GM23338 (cell line): Measurements from ENCODE around the gene HSPG2. TPM values are rescaled to one million over a fixed set of nuclear protein-coding genes. Genes with fewer than 3 reads are reported as not detected.

ENCODE experiments used
- ATAC-seq: fragments of 200-7000 bp; cut with Tn5 transposase; 3 replicates; pipeline ENCODE4 v1.9.1; 2020
- DNase-seq: peaks from one replicate; pipeline ENCODE4 v3.0.0-alpha.2; 2015; ENCODE audit warnings: low spot score
- H2AFZ ChIP-seq: fragments of 200-600 bp; sonication (generic); 2 replicates; pipeline ENCODE4 v1.8.0; 2016; ENCODE audit warnings: antibody characterized with exemption, mild to moderate bottlenecking, moderate library complexity
- H3F3A ChIP-seq: fragments of 200-600 bp; sonication (generic); replicated peaks from 2 replicates; pipeline ENCODE4 v1.8.0; 2017; ENCODE audit warnings: antibody characterized with exemption, mixed run types, low read depth
- H3K27ac ChIP-seq: fragments of 200-600 bp; sonication (generic); 2 replicates; pipeline ENCODE4 v1.6.1; 2016; ENCODE audit warnings: low read depth
- H3K27me3 ChIP-seq: fragments of 200-600 bp; sonication (generic); 2 replicates; pipeline ENCODE4 v1.8.0; 2016; ENCODE audit warnings: mild to moderate bottlenecking, mixed run types, moderate library complexity; ENCODE audit not compliant: insufficient read depth
- H3K36me3 ChIP-seq: fragments of 200-600 bp; sonication (generic); 2 replicates; pipeline ENCODE4 v1.8.0; 2016; ENCODE audit warnings: mild to moderate bottlenecking; ENCODE audit not compliant: insufficient read depth
- H3K4me1 ChIP-seq: fragments of 200-600 bp; sonication (generic); 2 replicates; pipeline ENCODE4 v1.8.0; 2016; ENCODE audit warnings: mild to moderate bottlenecking, moderate library complexity; ENCODE audit not compliant: insufficient read depth
- H3K4me2 ChIP-seq: fragments of 200-600 bp; sonication (generic); 2 replicates; pipeline ENCODE4 v1.7.1; 2017; ENCODE audit warnings: mixed run types
- H3K4me3 ChIP-seq: fragments of 200-600 bp; sonication (generic); 2 replicates; pipeline ENCODE4 v1.6.1; 2016; ENCODE audit warnings: mixed run types
- H3K79me2 ChIP-seq: fragments of 200-600 bp; sonication (generic); replicated peaks from 2 replicates; pipeline ENCODE4 v1.8.0; 2017; ENCODE audit warnings: mild to moderate bottlenecking; ENCODE audit not compliant: insufficient read depth
- H3K9me2 ChIP-seq: fragments of 200-600 bp; sonication (generic); 2 replicates; pipeline ENCODE4 v1.8.0; 2017; ENCODE audit not compliant: insufficient read depth
- H4K20me1 ChIP-seq: fragments of 200-600 bp; sonication (generic); replicated peaks from 2 replicates; pipeline ENCODE4 v1.8.0; 2017; ENCODE audit warnings: mild to moderate bottlenecking; ENCODE audit not compliant: insufficient read depth
- H3K27ac Mint-ChIP-seq: 2 replicates; pipeline ENCODE4 v1.8.0; 2020; ENCODE audit warnings: inconsistent platforms, mild to moderate bottlenecking, moderate library complexity, mixed read lengths
- H3K27me3 Mint-ChIP-seq: 3 replicates; pipeline ENCODE4 v1.8.0; 2022; ENCODE audit warnings: low read depth, mild to moderate bottlenecking, moderate library complexity, mixed read lengths, inconsistent platforms; ENCODE audit not compliant: insufficient read depth, poor library complexity
- H3K36me3 Mint-ChIP-seq: 3 replicates; pipeline ENCODE4 v1.8.0; 2021; ENCODE audit warnings: low read depth, mild to moderate bottlenecking, inconsistent platforms, moderate library complexity, mixed read lengths
- H3K4me1 Mint-ChIP-seq: 3 replicates; pipeline ENCODE4 v1.8.0; 2020; ENCODE audit warnings: mild to moderate bottlenecking, inconsistent platforms, mixed read lengths
- H3K4me3 Mint-ChIP-seq: 3 replicates; pipeline ENCODE4 v1.8.0; 2021; ENCODE audit warnings: moderate library complexity, mild to moderate bottlenecking, inconsistent platforms, mixed read lengths
- H3K9me3 Mint-ChIP-seq: 3 replicates; pipeline ENCODE4 v1.8.0; 2020; ENCODE audit warnings: moderate library complexity, mild to moderate bottlenecking, inconsistent platforms, mixed read lengths
- CREB1 ChIP-seq: fragments of 250-450 bp; sonication (Bioruptor Pico); IDR thresholded peaks from 2 replicates; pipeline ENCODE4 v1.5.0; 2020; ENCODE audit warnings: low read depth, mild to moderate bottlenecking, moderate library complexity
- CTCF ChIP-seq, 2 experiments: fragments of 200-600 bp in 1 of 2; sonication (generic) in 1 of 2; conservative IDR thresholded peaks; 2 replicates each; pipeline versions ENCODE4 v1.5.1 to v1.6.1; 2016 to 2017; ENCODE audit warnings: antibody characterized with exemption in 2 of 2, low read depth in 2 of 2, mild to moderate bottlenecking in 2 of 2, moderate library complexity in 1 of 2
- ETS1 ChIP-seq: IDR thresholded peaks from 2 replicates; pipeline ENCODE4 v1.6.1; 2016; ENCODE audit warnings: antibody characterized with exemption
- EZH2 ChIP-seq: fragments of 200-600 bp; sonication (generic); IDR thresholded peaks from one replicate; pipeline ENCODE4 v1.8.0; 2017; ENCODE audit warnings: antibody characterized with exemption, mild to moderate bottlenecking, low read depth; ENCODE audit not compliant: unreplicated experiment
- NANOG ChIP-seq: IDR thresholded peaks from 2 replicates; pipeline ENCODE4 v1.6.1; 2016; ENCODE audit warnings: antibody characterized with exemption, borderline replicate concordance
- POLR2AphosphoS5 ChIP-seq: IDR thresholded peaks from 2 replicates; pipeline ENCODE4 v1.6.1; 2016; ENCODE audit warnings: antibody characterized with exemption, low read depth
- REST ChIP-seq: IDR thresholded peaks from one replicate; pipeline ENCODE4 v1.6.1; 2018; ENCODE audit warnings: antibody characterized with exemption; ENCODE audit not compliant: unreplicated experiment
- STAT1 ChIP-seq: IDR thresholded peaks from one replicate; pipeline ENCODE4 v1.6.1; 2016; ENCODE audit warnings: antibody characterized with exemption; ENCODE audit not compliant: unreplicated experiment
- ZNF331 ChIP-seq: fragments of 250-450 bp; sonication (Bioruptor Pico); IDR thresholded peaks from 2 replicates; pipeline ENCODE4 v1.5.0; 2020; ENCODE audit warnings: low read depth, mild to moderate bottlenecking, moderate library complexity
- polyA plus RNA-seq: library from polyadenylated mRNA; unstranded; fragments of >200 nt; fragmentation: Nextera tagmentation; extraction: Ambion mirVana; gene quantifications from 2 replicates; pipeline ENCODE4 v1.2.1, GENCODE V29; 2016
- total RNA-seq: library from RNA; depleted of rRNA; stranded (reverse); fragments of >200 nt; shearing (Covaris generic); gene quantifications from 2 replicates; pipeline ENCODE4 v1.2.3, GENCODE V29; 2014

HSPG2 gene
- total and polyA plus RNA-seq, 2 experiments from 2014 or later: 14.9 to 70.8 TPM

- H3F3A ChIP-seq: no peaks in the 10 kb centered on the region
- H3K27ac ChIP-seq: no peak overlapping the region
- no peaks in the 10 kb centered on the region for H4K20me1 ChIP-seq
- no peaks in the 10 kb centered on the region for H3K79me2 ChIP-seq
- TF ChIP-seq EZH2 (no peak), CREB1 (CRISPR knock-in tag) (no peak), NANOG (no peak), ZNF331 (CRISPR knock-in tag) (no peak)
- Mint-ChIP-seq H3K36me3 (peaks cover 17% of the 10 kb centered on the region), H3K9me3 (no peaks in the 10 kb centered on the region), H3K27me3 (peaks cover 4% of the 10 kb centered on the region), H3K4me1 (no peaks in the 10 kb centered on the region), H3K4me3 (no peak overlapping the region), H3K27ac (no peak overlapping the region)
- H3K4me1 ChIP-seq: no peaks in the 10 kb centered on the region
- H3K9me2 ChIP-seq: no peaks in the 10 kb centered on the region
- ATAC-seq: no peak
- H3K27me3 ChIP-seq: no peaks in the 10 kb centered on the region
- H3K4me3 ChIP-seq: no peak overlapping the region
- no peak overlapping the region for H3K4me2 ChIP-seq
- DNase-seq: no peak
- no peaks in the 10 kb centered on the region for H3K36me3 ChIP-seq
- no peak overlapping the region for H2AFZ ChIP-seq
These were observed 88.5 kb downstream of the HSPG2 start for GRCh38 chr1:21848524-21849174.

GRCh38 chr1:21847223-21848205, 89.6 kb downstream of the HSPG2 start:
- Histone ChIP-seq H4K20me1 (no peaks in the 10 kb centered on the region), H3K36me3 (no peaks in the 10 kb centered on the region), H3F3A (no peaks in the 10 kb centered on the region), H3K27ac (no peak overlapping the region), H3K4me2 (no peak overlapping the region), H2AFZ (no peak overlapping the region), H3K27me3 (no peaks in the 10 kb centered on the region), H3K4me3 (no peak overlapping the region), H3K4me1 (no peaks in the 10 kb centered on the region), H3K9me2 (no peaks in the 10 kb centered on the region), H3K79me2 (no peaks in the 10 kb centered on the region)
- Mint-ChIP-seq H3K27me3 (peaks cover 4% of the 10 kb centered on the region), H3K4me3 (no peak overlapping the region), H3K4me1 (no peaks in the 10 kb centered on the region), H3K9me3 (no peaks in the 10 kb centered on the region), H3K36me3 (peaks cover 14% of the 10 kb centered on the region), H3K27ac (no peak overlapping the region)
- DNase-seq (no peak), ATAC-seq (no peak)
- TF ChIP-seq EZH2 (no peak), REST (no peak), CTCF (conservative IDR thresholded peaks at IDR 0.05; ENCODE audit: low read depth in 2 of 2) (no peak), ETS1 (no peak), NANOG (no peak), STAT1 (no peak), POLR2AphosphoS5 (no peak)
